Mammary epithelial cell (primary cell): ENCODE measurements around the gene FBXO38.

ENCODE experiments used
- CTCF ChIP-seq, 2 donors: IDR thresholded peaks in 1 of 2; conservative IDR thresholded peaks in 1 of 2; 2 replicates each; pipeline ENCODE4 v1.5.1; 2011 to 2012; ENCODE audit warnings: inconsistent platforms in 2 of 2, low read length in 2 of 2, mild to moderate bottlenecking in 2 of 2, control low read depth in 1 of 2, low read depth in 1 of 2; ENCODE audit not compliant: insufficient read depth in 1 of 2; ENCODE audit errors: extremely low read depth in 1 of 2
- EZH2 ChIP-seq: IDR thresholded peaks from 2 replicates; pipeline ENCODE4 v1.6.1; 2012; ENCODE audit warnings: low read length, inconsistent platforms, borderline replicate concordance

GRCh38 chr5:148425808-148426207 is 42.0 kb downstream of the FBXO38 start:
- TF ChIP-seq EZH2, result no peak
- no peak for TF ChIP-seq CTCF (conservative IDR thresholded peaks at IDR 0.05 in 1 of 2, IDR thresholded peaks at IDR 0.05 in 1 of 2; ENCODE audit: extremely low read depth in 1 of 2, insufficient read depth in 1 of 2, low read depth in 1 of 2, low read length in 2 of 2)
